Mesenteric fat pad (tissue), 1 donor: ENCODE data around the gene DHFR. TPM values are rescaled to one million over a fixed set of nuclear protein-coding genes. Genes with fewer than 3 reads are reported as not detected.

ENCODE experiments used
- DNase-seq: peaks from one replicate; pipeline ENCODE4 v3.0.0-alpha.2; 2020; ENCODE audit warnings: low spot score
- total RNA-seq: library from RNA; stranded (reverse); fragmentation: NEBNext Ultra II Directional; extraction: Animal tissue kit (Norgen Biotek cat#: 25700); gene quantifications from one replicate; pipeline ENCODE4 v1.2.1, GENCODE V29; 2021
- donor health status: DM: yes; HTN: yes; CAD: no.

The DHFR gene
- total RNA-seq, 1 donor from 2014 or later: 8.9 TPM

DNA sequence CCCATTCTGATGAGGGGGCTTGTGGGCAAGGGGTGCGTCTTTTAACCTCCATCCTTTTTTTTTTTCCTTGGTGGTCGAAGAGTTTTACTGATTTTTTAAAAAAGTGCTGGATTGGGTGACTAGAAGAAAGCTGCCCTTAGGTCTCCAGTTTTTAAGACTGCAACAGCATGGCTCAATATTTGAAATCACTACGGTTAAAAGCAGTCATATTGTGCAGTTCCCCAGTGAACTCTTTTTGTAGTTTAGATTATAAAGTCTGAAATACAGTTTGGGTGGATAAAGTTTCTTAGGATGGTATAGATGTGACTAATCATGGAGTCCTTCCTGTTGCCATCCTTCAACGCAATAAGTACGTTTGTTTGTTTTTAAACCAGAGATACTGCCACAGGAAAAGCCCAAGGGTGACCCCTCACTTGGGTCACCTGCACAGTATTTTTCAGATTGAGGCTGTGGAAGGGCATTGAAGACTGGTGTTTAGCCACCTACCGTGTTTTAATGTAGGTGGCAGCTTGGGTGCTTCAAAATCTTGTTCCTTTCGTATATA, 520 bp upstream of the DHFR start:
- no peak for DNase-seq

DNA sequence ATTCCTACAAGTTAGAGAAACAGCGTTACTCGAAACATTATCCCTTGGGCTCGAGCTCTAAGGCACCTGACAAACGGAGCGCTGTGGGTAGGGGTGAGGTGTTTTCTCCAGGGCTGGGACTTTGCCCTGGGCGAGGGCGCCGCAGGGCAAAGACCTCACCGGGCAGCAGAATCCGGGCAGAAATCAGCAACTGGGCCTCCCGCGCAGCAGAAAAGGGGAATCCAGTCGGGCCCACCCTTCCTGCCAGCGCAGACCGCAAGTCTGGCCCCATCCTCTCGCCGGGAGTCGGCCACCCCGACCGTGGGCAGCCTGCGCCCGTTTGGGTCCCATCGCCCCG, 761 bp downstream of the DHFR start:
- DNase-seq: no peak

DNA sequence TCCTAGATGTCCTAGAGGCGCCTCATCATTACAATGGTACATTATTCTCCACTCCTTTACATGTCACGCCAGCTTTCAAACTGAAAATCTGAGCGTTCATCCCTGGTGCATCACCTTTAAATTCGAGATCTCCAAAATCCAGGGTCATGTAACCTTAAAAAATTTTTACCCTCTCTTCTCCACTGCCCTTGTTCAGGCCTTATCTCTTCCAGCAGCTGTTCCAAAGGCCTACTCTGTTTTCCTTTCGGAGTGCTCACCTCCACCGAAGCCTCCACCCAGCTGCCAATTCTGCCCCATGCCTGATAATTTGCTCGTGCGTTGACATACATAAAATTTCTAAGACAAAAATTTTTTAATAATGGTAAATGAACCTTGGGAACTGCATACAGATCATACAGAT, 1.3 kb downstream of the DHFR start:
- no peak for DNase-seq

DNA sequence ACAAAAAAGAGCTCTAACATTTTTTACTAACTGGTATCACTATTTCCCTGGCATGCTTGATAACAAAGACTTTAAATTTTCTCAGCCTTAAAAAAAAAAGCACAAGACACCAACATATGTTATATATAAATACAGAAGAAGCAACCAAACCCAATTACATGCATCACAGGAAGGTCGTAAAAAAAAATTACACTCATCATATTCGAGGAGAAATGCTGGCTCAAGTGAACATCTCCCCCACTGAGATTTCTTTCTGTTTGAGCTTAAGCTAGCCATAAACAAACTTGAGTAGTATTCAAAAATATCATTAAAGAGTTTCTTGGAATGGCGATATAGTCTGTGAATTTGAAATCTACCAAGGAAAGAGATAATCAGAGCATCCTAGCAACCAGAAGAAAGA, 7.9 kb downstream of the DHFR start:
- DNase-seq: no peak

DNA sequence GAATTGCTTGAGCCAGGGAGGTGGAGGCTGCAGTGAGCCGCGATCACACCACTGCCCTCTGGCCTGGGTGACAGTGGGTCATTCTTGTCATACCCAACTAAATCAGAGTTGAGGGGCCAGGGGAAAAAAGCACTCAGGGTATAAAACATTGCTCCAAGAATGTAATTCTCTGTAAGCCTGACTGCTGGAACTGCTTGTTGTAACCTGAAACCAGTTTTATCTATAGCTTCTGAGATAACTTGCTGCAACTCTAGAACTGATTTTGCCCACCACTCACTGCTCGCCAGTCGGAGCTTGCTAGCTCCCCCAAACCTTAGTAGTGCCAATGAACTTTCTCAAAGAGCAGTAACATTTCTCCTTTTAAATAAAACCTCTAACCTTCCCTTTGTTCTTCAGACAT, 9.9 kb downstream of the DHFR start:
- no peak for DNase-seq

DNA sequence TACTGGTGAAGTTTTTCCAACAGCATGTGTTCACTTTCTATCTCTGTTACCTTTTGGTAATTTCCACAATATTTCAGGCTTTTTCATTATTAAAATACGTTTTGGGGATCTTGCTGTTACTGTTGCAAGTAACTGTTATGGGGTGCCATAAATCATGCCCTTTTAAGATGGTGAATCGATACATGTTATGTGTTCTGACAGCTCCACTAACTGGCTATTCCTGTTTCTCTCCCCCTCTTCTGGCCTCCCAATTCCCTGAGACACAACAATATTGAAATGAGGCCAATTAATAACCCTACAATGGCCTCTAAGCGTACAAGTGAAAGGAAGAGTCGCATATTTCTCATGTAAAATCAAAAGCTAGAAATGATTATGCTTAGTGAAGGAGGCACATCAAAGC, 13.4 kb downstream of the DHFR start:
- DNase-seq: no peak

DNA sequence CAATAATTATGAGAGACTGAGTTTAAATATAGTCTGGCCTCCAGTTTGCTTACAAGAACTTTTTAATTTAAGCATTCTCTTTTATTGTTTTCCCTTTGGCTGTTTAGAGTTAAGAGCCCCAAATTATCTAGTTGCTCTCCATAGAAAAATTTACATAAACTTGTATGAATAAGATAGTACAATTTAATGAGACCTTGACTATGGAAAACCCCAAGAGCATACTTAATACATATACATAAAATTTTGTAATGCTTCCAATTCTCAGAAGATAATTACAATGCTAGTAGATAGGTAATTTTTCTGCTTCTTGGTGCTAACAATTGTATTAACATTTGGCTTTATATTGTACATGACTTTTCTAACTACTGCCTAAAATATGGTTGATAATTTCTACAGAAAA, 20.6 kb downstream of the DHFR start:
- no peak for DNase-seq

DNA sequence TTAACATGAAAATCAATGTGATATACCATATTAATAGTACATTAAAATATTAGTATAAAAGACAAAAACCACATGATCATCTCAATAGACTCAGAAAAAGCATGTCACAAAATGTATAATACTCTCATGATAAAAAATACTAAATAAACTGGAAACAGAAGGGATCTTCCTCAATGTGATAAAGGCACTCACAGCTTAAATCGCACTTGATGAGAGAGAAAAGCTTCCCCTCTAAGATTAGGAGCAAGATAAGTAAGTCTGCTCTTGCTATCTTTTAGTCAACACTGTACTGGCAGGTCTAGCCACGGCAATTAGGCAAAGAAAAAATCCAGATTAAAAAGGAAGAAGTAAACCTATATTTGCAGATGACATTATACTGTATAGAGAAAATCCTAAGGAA, 22.1 kb downstream of the DHFR start:
- DNase-seq: no peak

DNA sequence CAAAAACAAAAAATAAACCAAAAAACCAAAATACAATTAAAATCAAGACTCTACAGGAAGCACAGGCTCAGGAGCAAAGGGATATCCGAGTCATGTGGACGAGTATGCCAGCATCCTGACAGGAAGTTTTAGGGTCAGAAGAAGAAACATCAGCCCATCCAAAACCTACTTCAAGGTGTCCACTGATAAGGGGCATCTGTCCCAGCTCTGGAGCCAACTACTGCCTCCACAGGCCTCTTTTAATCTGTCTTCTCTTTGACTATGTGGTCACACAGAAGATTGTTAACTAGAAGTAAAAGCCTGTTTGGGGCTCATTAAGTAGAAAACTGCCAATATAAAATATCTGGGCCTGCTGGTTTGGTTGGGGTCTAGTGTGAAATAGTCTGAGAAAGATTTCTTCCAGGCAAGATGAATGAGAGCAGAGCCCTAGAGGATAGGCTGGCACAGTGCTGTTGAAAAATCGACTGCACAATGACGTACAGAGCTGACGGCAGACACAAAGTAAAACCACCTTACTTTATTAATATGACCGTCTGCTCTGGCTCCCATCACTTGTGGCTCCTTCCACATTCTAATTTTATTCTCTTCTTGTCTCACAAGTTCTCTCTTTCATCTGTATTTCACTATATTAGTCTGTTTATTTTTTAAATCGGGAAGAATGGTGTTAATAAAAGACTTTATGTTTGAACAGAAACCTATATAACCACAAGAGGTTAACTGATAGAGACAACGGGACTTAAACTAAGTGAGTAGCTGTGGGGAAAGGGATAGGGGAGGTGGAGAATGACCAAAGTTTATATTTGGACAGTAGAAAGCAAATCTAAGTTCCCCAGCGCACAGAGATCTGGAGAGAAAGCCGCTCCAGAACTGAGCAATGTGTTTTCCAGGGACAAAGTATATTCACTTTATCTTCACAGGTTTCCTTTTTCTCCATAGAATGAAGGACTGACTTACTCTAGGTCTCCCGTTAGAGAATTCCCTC, 23.2 kb downstream of the DHFR start:
- DNase-seq: no peak

DNA sequence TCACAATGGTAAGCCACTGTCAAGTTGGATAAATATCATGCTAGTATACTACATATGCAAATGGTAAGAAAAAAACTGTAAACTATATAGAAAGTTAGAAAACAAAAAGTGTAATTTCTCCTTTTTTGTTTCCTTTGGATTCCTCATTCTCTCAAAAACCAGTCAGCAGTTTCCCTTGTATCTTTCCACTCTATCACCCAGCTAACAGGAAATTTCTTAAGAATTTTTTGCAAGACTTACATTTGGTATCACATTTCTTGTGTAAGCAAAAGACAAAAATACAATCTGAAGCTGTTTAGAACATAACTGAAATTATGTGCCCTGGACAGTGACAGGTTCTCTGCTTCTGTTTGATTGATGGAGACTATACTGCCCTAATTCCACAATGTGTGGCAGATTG, 25.5 kb downstream of the DHFR start:
- no peak for DNase-seq

DNA sequence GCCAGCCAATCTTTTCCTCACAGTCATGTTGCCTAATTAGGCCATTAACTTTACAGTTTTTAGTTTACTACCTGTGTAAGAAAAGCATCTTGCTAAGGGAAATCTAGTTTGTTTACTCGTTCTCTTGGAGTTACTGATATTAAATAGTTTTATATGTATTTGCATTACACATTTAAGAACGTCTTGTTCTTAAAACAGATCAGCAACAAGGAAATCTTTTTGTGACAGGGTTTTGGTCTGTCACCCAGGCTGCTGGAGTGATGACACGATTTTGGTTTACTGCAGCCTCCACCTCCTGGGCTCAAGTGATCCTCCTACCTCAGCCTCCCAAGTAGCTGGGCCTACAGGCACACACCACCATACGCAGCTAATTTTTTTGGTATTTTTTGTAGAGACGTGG, 29.6 kb downstream of the DHFR start:
- DNase-seq: no peak

DNA sequence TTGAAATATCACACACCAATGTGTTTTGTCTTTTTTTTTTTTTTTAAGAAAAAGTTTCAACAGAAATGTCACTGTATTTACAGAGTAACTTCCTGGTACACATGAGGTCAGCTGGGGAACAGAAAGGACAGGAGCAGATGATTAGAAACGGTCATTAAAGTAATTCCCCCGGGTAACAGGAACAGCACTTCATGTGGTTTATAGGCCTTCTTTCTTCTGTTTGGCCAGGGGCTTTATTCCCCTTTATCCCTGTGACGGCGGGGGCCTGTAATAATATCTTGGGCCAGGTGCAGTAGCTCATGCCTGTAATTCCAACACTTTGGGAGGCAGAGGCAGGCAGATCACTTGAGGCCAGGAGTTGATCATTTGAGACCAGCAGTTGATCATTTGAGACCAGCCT, 30.8 kb downstream of the DHFR start:
- no peak for DNase-seq

DNA sequence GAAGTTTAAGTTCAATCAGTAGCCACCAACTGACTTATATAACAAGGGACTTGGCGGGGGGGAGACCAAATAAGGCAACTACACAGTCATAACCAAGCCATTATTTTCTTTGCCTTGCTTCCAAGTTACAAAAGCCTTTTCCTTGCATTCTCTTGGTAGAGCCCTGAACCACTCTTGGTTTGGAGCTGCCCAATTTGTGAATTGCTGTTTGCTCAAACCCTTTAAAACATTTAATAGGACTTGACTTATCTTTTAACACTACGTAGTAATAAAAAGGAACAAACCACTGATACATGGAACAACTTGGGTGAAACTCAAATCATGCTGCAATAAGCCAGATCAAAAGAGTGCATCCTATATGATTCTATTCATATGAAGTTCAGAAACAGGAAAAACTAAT, 32.0 kb downstream of the DHFR start:
- no peak for DNase-seq

DNA sequence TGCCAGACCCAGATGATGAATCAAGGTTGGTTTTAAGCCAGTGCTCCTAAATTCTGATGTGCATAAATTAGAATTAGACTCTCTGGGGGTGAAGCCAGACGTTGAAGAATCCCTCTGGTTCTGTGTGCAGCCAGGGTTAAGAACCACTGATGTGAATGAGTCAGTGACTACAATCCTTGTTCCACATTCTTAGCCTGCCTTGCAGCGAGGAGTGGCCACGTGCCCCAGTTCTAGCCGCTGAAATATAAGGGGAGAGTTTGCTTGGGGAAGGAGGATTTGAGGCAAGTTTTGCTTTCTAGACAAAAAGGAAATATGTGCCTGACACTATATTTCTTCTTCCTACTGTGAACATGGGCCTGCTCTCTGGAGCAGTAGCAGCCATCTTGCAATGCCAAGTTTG, 34.6 kb downstream of the DHFR start:
- DNase-seq: no peak

DNA sequence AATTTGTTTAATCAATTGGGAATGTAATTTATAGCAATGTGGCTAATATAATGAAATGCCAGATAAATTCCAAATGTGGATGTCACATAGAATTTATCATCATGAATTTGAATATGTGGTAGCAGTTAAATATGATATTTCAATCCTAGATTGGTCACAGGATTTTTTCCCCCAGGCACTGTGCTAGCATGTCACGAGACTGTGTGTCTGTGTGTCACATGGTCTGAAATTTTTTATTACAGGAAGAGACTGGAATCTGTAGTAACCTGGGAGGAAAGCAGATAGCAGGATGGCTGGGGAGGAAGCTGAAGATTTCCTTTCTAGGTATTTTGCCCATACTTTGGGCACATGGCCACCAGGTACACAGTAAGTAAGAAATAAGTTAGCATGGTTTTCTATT, 35.7 kb downstream of the DHFR start:
- DNase-seq: no peak

DNA sequence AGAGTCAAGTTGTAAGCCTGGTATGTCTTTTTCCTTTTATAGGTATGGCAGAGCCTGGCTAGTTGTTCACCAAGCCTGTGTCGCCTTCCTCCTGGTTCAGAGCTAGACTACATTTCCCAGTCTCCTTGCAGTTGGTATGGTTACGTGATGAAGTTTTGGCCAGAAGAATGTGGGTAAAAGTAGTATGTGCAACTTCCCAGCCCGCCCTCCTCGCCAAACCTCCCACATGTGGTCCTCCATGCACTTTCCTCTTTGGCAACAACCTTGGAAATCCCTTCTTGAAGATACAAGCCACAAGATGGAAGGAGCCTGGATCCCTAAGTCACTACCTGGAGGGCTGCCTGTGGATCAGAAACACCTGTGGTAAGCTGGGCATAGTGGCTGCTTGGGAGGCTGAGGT, 36.3 kb downstream of the DHFR start:
- no peak for DNase-seq

DNA sequence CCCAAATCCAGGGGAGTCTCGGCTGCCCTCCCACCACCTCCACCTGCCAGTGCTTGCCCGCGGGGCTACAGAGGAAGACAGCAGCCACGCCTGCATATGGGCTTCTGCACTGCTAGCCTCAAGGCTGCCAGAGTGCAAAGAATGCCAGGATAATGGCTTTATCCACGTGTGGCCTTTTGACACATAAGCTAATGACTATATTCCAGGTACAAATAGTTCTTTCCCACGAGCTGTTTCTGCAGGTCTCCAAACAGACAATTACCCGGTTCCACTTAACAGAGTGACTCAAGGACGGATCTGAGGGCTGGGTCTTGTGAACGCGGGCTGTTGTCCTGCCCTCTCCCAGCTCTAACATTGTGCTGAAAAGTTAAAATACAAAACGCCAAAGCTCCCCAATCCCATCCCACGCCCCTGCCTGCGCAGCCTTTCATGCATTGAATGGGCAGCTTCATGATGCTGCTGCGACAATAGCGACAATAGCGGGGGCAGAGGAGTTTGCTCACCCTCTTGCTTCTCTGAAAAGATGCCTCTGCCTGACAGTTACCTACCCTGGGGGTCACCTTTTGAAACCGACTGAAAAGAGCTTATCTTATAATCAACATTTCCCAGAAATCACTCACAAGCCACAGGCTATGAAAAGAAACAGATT, 39.4 kb downstream of the DHFR start:
- no peak for DNase-seq

DNA sequence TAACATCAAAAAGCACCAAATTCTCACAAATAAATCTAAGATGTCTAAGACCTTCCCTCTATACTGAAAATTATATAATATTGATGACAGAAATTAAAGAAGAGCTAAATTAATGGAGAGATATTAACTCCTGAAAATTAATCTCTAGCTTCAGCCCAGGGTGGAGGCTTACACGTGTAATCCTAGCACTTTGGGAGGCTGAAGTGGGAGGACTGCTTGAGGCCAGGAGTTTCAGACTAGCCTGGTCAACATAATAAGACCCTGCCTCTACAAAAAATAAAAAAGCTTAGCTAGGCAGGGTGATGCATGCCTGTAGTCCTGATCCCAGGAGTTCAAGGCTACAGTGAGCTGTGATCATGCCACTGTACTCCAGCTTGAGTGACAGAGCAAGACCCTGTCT, 45.1 kb downstream of the DHFR start:
- DNase-seq: no peak

DNA sequence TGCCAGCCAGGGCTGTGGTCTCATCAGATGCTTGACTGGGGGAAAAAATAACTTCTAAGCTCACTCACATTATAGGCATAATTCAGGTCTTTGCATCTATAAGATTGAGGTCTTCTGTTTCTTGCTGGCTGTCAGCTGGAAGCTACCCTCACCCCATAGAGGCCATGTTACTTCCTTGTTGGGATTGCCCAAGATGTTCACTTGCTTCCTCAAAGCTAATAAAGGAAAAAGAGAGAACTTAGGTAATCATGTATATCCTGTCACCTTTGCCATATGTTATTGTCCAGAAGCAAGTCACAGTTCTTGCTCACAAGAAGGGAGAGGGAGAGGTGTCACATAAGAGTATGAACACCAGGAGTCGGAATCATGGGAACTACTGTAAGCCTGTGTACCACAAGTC, 46.1 kb downstream of the DHFR start:
- no peak for DNase-seq

DNA sequence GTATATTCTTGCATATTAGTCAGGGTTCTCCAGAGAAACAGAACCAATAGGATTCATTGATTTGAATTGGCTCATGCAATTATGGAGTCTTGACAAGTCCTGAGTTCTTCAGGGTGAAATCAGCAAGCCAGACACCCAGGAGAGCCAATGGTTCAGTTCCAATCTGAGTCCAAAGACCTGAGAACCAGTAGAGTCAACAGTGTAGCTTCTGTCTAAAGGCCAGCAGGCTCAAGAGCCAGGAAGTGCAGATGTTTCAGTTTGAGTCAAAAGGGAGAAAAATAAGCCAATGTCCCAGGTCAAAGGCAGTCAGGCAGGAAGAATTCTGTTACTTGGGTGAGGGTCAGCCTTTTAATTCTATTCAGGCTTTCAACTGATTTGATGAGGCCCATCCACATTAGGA, 47.0 kb downstream of the DHFR start:
- DNase-seq: no peak

DNA sequence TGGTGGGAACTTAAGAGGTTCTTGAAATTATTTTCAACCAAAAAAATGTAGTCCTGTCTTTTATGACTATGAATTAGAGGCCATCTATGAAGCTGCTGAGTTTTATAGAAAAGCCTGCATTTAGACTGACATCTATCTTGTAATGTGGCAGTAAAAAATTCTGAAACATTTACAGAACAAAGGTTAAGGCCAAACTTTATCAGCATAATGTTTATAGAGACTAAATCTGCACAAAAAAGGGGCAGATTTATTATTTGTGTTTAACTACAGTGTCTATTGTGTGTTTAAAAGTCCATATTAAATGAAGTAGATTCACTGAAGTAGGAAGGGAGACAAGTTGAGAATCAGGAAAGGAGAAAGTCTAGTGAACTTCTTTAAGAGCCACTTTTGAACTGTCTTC, 47.4 kb downstream of the DHFR start:
- DNase-seq: no peak

DNA sequence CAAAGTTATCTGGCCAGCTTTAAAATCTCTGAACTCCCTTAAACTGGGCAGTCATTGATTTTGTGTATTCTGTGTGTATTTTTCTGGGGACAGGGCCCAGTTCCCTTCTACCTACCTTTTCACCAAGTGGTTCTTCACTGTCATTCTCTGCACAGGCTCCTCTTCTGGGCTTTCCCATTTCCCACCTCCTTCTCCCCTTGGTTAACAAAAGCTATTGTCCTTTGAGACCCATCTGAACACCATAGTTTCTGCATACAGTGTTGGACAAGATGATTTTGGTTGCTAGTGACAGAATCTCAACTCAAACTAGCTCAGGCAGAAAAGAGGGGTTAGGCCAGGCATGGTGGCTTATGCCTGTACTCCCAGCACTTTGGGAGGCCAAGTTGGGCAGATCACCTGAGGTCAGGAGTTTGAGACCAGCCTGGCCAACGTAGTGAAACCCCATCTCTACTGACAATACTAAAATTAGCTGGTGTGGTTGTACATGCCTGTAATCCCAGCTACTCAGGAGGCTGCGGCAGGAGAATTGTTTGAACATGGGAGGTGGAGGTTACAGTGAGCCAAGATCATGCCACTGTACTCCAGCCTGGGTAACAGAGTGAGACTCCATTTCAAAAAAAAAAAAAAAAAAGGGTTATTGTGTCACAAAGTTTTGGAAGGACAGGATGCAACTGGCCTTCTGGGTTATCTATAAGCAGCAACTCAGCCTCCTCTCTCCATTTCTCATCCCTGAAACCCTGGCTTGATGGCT, 53.7 kb downstream of the DHFR start:
- no peak for DNase-seq
